K562 (cell line): ENCODE data around the gene FOS. TPM values are rescaled to one million over a fixed set of nuclear protein-coding genes. Genes with fewer than 3 reads are reported as not detected.

Experiments used
- ATAC-seq: fragments of 200-7000 bp; cut with Tn5 transposase; 3 replicates; pipeline ENCODE4 v1.9.1; 2020; ENCODE audit warnings: moderate library complexity
- BruUV-seq: library from RNA; stranded (reverse); fragments of 400-500 nt; replicated peaks from 2 replicates; lab custom pipeline; 2021; lab: Mats Ljungman, UMichigan
- CTCF ChIA-PET: fragments of 300-600 bp; formaldehyde crosslinking; extraction: SDS; loops from one replicate; lab custom pipeline; 2021; ENCODE audit warnings: low intra/inter-chr PET ratio; lab: Yijun Ruan, JAX
- POLR2A ChIA-PET: fragments of 300-600, 350-650 bp; sonication (Branson Sonifier 250); formaldehyde crosslinking; extraction: SDS; loops from one replicate; lab custom pipeline; 2021; ENCODE audit warnings: antibody characterized with exemption, inconsistent platforms; lab: Yijun Ruan, JAX
- DNase-seq, 4 experiments: peaks; one replicate each; pipeline versions ENCODE4 v3.0.0 to v3.0.0-alpha.2; 2011 to 2018; ENCODE audit warnings: low spot score in 3 of 4, mixed read lengths in 3 of 4; ENCODE audit errors: extremely low read depth in 1 of 4
- FAIRE-seq: peaks from 2 replicates; lab custom pipeline; 2011; peaks lifted over from hg19 to GRCh38; lab: Jason Lieb, UNC
- H2AFZ ChIP-seq: 2 replicates; pipeline ENCODE4 v1.6.0; 2011; ENCODE audit warnings: low read depth, low read length, control low read depth, inconsistent platforms
- H3K27ac ChIP-seq: fragments of 200-600 bp; 3 replicates; pipeline ENCODE4 v1.8.0; 2011; ENCODE audit warnings: low read depth, mild to moderate bottlenecking, control low read depth, inconsistent platforms, low read length, moderate library complexity, mixed read lengths; ENCODE audit errors: extremely low read depth
- H3K27me3 ChIP-seq, 2 experiments: fragments of 300-600 bp in 1 of 2; 2 replicates in 1 of 2; 3 replicates in 1 of 2; pipeline versions ENCODE4 v1.6.0 to v1.8.0; 2011; ENCODE audit warnings: inconsistent platforms in 2 of 2, low read length in 2 of 2, mild to moderate bottlenecking in 1 of 2, mixed read lengths in 1 of 2, moderate library complexity in 1 of 2; ENCODE audit not compliant: control insufficient read depth in 2 of 2, insufficient read depth in 2 of 2
- H3K36me3 ChIP-seq: fragments of 300-600 bp; 3 replicates; pipeline ENCODE4 v1.8.0; 2011; ENCODE audit warnings: mild to moderate bottlenecking, low read length, inconsistent platforms; ENCODE audit not compliant: control insufficient read depth, insufficient read depth
- H3K4me1 ChIP-seq, 2 experiments: fragments of 200-600 bp in 1 of 2; replicated peaks in 1 of 2; 2 replicates in 1 of 2; 3 replicates in 1 of 2; pipeline versions ENCODE4 v1.5.1 to v1.8.0; 2011; ENCODE audit warnings: inconsistent platforms in 2 of 2, low read length in 2 of 2, mild to moderate bottlenecking in 1 of 2, mixed read lengths in 1 of 2, moderate library complexity in 1 of 2; ENCODE audit not compliant: control insufficient read depth in 2 of 2, insufficient read depth in 2 of 2
- H3K4me2 ChIP-seq: 2 replicates; pipeline ENCODE4 v1.6.1; 2011; ENCODE audit warnings: low read length, control low read depth, inconsistent platforms, mixed read lengths; ENCODE audit not compliant: insufficient read depth
- H3K4me3 ChIP-seq: fragments of 200-600 bp; sonication (generic), shearing (Covaris generic); 2 replicates; pipeline ENCODE4 v1.5.1; 2016; ENCODE audit warnings: control low read depth, inconsistent platforms
- H3K79me2 ChIP-seq: fragments of 200-600 bp; 3 replicates; pipeline ENCODE4 v1.8.0; 2011; ENCODE audit warnings: low read length, inconsistent platforms; ENCODE audit not compliant: control insufficient read depth, insufficient read depth
- H3K9ac ChIP-seq, 2 experiments: 2 replicates each; pipeline versions ENCODE4 v1.6.0 to v1.6.1; 2011; ENCODE audit warnings: low read depth in 2 of 2, low read length in 2 of 2, control low read depth in 1 of 2, inconsistent platforms in 1 of 2, mild to moderate bottlenecking in 1 of 2, mixed read lengths in 1 of 2; ENCODE audit not compliant: insufficient read depth in 1 of 2
- H3K9me1 ChIP-seq: one replicate; pipeline ENCODE4 v1.6.0; 2011; ENCODE audit warnings: inconsistent platforms, mild to moderate bottlenecking, low read length, moderate library complexity; ENCODE audit not compliant: control insufficient read depth, insufficient read depth
- H3K9me3 ChIP-seq: replicated peaks from 2 replicates; pipeline ENCODE4 v1.5.1; 2011; ENCODE audit warnings: low read depth, low read length, inconsistent platforms; ENCODE audit not compliant: control insufficient read depth, insufficient read depth
- H4K20me1 ChIP-seq: replicated peaks from 2 replicates; pipeline ENCODE4 v1.6.1; 2011; ENCODE audit warnings: low read length, inconsistent platforms, mixed read lengths; ENCODE audit not compliant: control insufficient read depth, insufficient read depth
- ARNT ChIP-seq, 2 experiments: fragments of 450-650 bp; IDR thresholded peaks; 2 replicates each; pipeline ENCODE4 v1.6.1; 2016; ENCODE audit warnings: mild to moderate bottlenecking in 1 of 2
- BCL6 ChIP-seq: fragments of 250-450 bp; sonication (Bioruptor Pico); IDR thresholded peaks from 2 replicates; pipeline ENCODE4 v1.4.0; 2020
- CREM ChIP-seq: IDR thresholded peaks from 2 replicates; pipeline ENCODE4 v1.6.1; 2014; ENCODE audit warnings: antibody characterized with exemption, low read depth
- DMBX1 ChIP-seq: fragments of 250-450 bp; sonication (Bioruptor Pico); IDR thresholded peaks from 2 replicates; pipeline ENCODE4 v1.8.0; 2022; ENCODE audit warnings: inconsistent platforms, mild to moderate bottlenecking, moderate library complexity, borderline replicate concordance
- HNRNPK ChIP-seq: fragments of 200-400 bp; formaldehyde crosslinking; IDR thresholded peaks from one replicate; pipeline ENCODE4 v1.6.1; 2018; ENCODE audit warnings: mild to moderate bottlenecking, low read depth, low read length; ENCODE audit not compliant: poor library complexity, severe bottlenecking
- KLF10 ChIP-seq: fragments of 250-450 bp; sonication (Bioruptor Pico); IDR thresholded peaks from 2 replicates; pipeline ENCODE4 v1.6.1; 2021; ENCODE audit warnings: matching md5 sums
- PTRF ChIP-seq: fragments of 450-650 bp; IDR thresholded peaks from 2 replicates; pipeline ENCODE4 v1.6.1; 2016; ENCODE audit warnings: mild to moderate bottlenecking, missing genetic modification characterization, missing compliant biosample characterization
- SMAD1 ChIP-seq: fragments of 150-350 bp; IDR thresholded peaks from 2 replicates; pipeline ENCODE4 v1.6.1; 2014; ENCODE audit warnings: low read length, low read depth; ENCODE audit not compliant: partially characterized antibody
- SMARCE1 ChIP-seq: fragments of 450-650 bp; IDR thresholded peaks from 2 replicates; pipeline ENCODE4 v1.7.1; 2016; ENCODE audit warnings: mild to moderate bottlenecking
- SREBF1 ChIP-seq: fragments of 150-350 bp; IDR thresholded peaks from 2 replicates; pipeline ENCODE4 v1.6.1; 2014; ENCODE audit warnings: antibody characterized with exemption, low read depth, low read length, borderline replicate concordance
- ZNF184 ChIP-seq: sonication (generic); formaldehyde crosslinking; IDR thresholded peaks from 2 replicates; pipeline ENCODE4 v1.5.0; 2020; ENCODE audit warnings: missing genetic modification reagents
- WGBS: fragments of 100-300 bp; shearing (Covaris generic); methylation state at CpG from one replicate; pipeline ENCODE4 v1.1.6; 2016; ENCODE audit warnings: low coverage, mixed read lengths; ENCODE audit not compliant: insufficient coverage; ENCODE audit errors: missing lambda C conversion rate; 5-methylcytosine and 5-hydroxymethylcytosine counted together
- in situ Hi-C: fragments of 300-500 bp; cut with MboI; formaldehyde crosslinking; loops from 4 replicates; pipeline ENCODE4 v1.15.0; 2018; ENCODE audit warnings: inconsistent platforms, mixed read lengths
- intact Hi-C: fragments of 100-400 bp; cut with micrococcal nuclease; formaldehyde crosslinking; loops from 2 replicates; pipeline ENCODE4 v1.14.2; 2022
- polyA plus RNA-seq, 8 experiments: library from polyadenylated mRNA; depleted of rRNA in 4 of 8; stranded (reverse) in 5 of 8; unstranded in 3 of 8; fragments of >200 nt; fragmentation: Nextera tagmentation in 2 of 8; fragmentation: Illumina TruSeq in 1 of 8; extraction: Ambion mirVana in 2 of 8; extraction: Trizol in 1 of 8; gene quantifications; 2 replicates each; pipeline versions ENCODE4 v1.2.1 to v1.2.3, GENCODE V29; 2011 to 2014; ENCODE audit warnings: inconsistent platforms in 1 of 8, missing spikeins in 1 of 8
- total RNA-seq, 7 experiments: library from RNA; depleted of rRNA in 6 of 7; stranded (reverse); fragments of >200 nt in 6 of 7; fragmentation: Illumina TruSeq in 2 of 7; extraction: Trizol in 2 of 7; gene quantifications; 2 replicates each; pipeline versions ENCODE4 v1.2.1 to v1.2.3, GENCODE V29; 2011 to 2021; ENCODE audit warnings: low replicate concordance in 1 of 7
- TF ChIP-seq, protein P1 (sequence below): fragments of 250-450 bp; sonication (Bioruptor Pico); IDR thresholded peaks from 2 replicates; pipeline ENCODE4 v1.8.0; 2021; ENCODE audit warnings: mild to moderate bottlenecking, moderate library complexity
- TF ChIP-seq, protein P2 (sequence below): IDR thresholded peaks from 3 replicates; pipeline ENCODE4 v1.6.1; 2011; ENCODE audit warnings: borderline replicate concordance, mild to moderate bottlenecking; ENCODE audit not compliant: insufficient read length, insufficient read depth

Gene FOS
- total and polyA plus RNA-seq, 9 of the 15 experiments (the other 6 are each of a cell fraction or from before 2014, with no cell fraction given) = 0.54 to 13.8 (median 8.9) TPM

DNA sequence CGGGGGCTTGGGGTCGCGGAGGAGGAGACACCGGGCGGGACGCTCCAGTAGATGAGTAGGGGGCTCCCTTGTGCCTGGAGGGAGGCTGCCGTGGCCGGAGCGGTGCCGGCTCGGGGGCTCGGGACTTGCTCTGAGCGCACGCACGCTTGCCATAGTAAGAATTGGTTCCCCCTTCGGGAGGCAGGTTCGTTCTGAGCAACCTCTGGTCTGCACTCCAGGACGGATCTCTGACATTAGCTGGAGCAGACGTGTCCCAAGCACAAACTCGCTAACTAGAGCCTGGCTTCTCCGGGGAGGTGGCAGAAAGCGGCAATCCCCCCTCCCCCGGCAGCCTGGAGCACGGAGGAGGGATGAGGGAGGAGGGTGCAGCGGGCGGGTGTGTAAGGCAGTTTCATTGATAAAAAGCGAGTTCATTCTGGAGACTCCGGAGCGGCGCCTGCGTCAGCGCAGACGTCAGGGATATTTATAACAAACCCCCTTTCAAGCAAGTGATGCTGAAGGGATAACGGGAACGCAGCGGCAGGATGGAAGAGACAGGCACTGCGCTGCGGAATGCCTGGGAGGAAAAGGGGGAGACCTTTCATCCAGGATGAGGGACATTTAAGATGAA is 630 bp downstream of the FOS start:
- intact Hi-C loops (no loop called here), in situ Hi-C loops (no loop called here)
- FAIRE-seq (peak; percentile 29), ATAC-seq (peak; percentile 2; the same call in 2 of the 3 replicates), DNase-seq (peak; percentile 35 to 64 (median 36))
- 6% methylated on average over 24 of the region's 38 CpGs for WGBS
- H3K9me3 ChIP-seq = no peaks in the 10 kb centered on the region
- peaks cover 18% of the 10 kb centered on the region; the same call in 2 of the 3 replicates for H3K36me3 ChIP-seq
- peak overlapping the region; percentile 98 for H2AFZ ChIP-seq
- peak overlapping the region; percentile 88 to 90 for H3K9ac ChIP-seq
- H3K27ac ChIP-seq = peak overlapping the region; percentile 98
- ChIA-PET CTCF (no interaction called here), POLR2A (interaction anchor here (0.6 to 1.0 kb wide), 6 partner anchors 11 to 54 kb away, joined by 3 to 7 read pairs (median 4); no protein-coding TSS in a partner anchor)
- peak overlapping the region; percentile 71 for H3K4me3 ChIP-seq
- peak overlapping the region; percentile 90 for H3K4me2 ChIP-seq
- H4K20me1 ChIP-seq = peaks cover 10% of the 10 kb centered on the region; the same call in 1 of the 2 replicates
- no TSS peak for BruUV-seq
- peaks cover 5% of the 10 kb centered on the region; the same call in 1 of the 3 replicates for H3K79me2 ChIP-seq
- H3K27me3 ChIP-seq = no peaks in the 10 kb centered on the region
- no peaks in the 10 kb centered on the region for H3K9me1 ChIP-seq
- peaks cover 24 to 39% of the 10 kb centered on the region in 2 experiments for H3K4me1 ChIP-seq
- TF ChIP-seq KLF10 (CRISPR knock-in tag) (no peak), ZNF184 (CRISPR knock-in tag) (no peak), SMARCE1 (no peak), DMBX1 (CRISPR knock-in tag) (no peak), SREBF1 (no peak), BCL6 (CRISPR knock-in tag) (no peak), PTRF (no peak), ARNT (IDR thresholded peaks at IDR 0.05) (no peak), SMAD1 (peak; percentile 16), CREM (peak; percentile 63), HNRNPK (no peak)
- TF ChIP-seq, protein P1, sequence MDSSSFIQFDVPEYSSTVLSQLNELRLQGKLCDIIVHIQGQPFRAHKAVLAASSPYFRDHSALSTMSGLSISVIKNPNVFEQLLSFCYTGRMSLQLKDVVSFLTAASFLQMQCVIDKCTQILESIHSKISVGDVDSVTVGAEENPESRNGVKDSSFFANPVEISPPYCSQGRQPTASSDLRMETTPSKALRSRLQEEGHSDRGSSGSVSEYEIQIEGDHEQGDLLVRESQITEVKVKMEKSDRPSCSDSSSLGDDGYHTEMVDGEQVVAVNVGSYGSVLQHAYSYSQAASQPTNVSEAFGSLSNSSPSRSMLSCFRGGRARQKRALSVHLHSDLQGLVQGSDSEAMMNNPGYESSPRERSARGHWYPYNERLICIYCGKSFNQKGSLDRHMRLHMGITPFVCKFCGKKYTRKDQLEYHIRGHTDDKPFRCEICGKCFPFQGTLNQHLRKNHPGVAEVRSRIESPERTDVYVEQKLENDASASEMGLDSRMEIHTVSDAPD (CRISPR knock-in tag) = no peak
- TF ChIP-seq, protein P2, sequence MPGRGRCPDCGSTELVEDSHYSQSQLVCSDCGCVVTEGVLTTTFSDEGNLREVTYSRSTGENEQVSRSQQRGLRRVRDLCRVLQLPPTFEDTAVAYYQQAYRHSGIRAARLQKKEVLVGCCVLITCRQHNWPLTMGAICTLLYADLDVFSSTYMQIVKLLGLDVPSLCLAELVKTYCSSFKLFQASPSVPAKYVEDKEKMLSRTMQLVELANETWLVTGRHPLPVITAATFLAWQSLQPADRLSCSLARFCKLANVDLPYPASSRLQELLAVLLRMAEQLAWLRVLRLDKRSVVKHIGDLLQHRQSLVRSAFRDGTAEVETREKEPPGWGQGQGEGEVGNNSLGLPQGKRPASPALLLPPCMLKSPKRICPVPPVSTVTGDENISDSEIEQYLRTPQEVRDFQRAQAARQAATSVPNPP = no peak
